Central memory CD8-positive, alpha-beta T cell (primary cell): Measurements from ENCODE around the gene MIPOL1.

Experiments
- ATAC-seq: fragments of 150-1000 bp; cut with Tn5 transposase; replicated peaks from 2 replicates; pipeline ENCODE4 v1.10.0; 2022; ENCODE audit warnings: mild to moderate bottlenecking, moderate FRiP score, moderate number of reproducible peaks; ENCODE audit not compliant: poor library complexity, severe bottlenecking; ENCODE audit errors: extremely low read depth
- DNase-seq, 2 donors: peaks; one replicate each; pipeline ENCODE4 v3.0.0; 2021; ENCODE audit warnings: low spot score in 2 of 2
- H3K27ac Mint-ChIP-seq: one replicate; pipeline ENCODE4 v1.8.0; 2022; ENCODE audit warnings: low read depth, mild to moderate bottlenecking, moderate library complexity, mixed read lengths
- H3K27me3 Mint-ChIP-seq: one replicate; pipeline ENCODE4 v1.8.0; 2022; ENCODE audit warnings: mixed read lengths
- H3K36me3 Mint-ChIP-seq: one replicate; pipeline ENCODE4 v1.8.0; 2022; ENCODE audit warnings: mild to moderate bottlenecking, moderate library complexity, mixed read lengths; ENCODE audit not compliant: insufficient read depth
- H3K4me1 Mint-ChIP-seq: one replicate; pipeline ENCODE4 v1.8.0; 2022; ENCODE audit warnings: mixed read lengths
- H3K4me3 Mint-ChIP-seq: one replicate; pipeline ENCODE4 v1.8.0; 2022; ENCODE audit warnings: mild to moderate bottlenecking, moderate library complexity, mixed read lengths
- H3K9me3 Mint-ChIP-seq: one replicate; pipeline ENCODE4 v1.8.0; 2022; ENCODE audit warnings: mixed read lengths

MIPOL1 gene

GRCh38 chr14:37600880-37601741, 403.4 kb downstream of the MIPOL1 start:
- ATAC-seq (no peak), DNase-seq (no peak)
- Mint-ChIP-seq H3K9me3 (peaks cover under 1% of the 10 kb centered on the region), H3K27me3 (peaks cover 76% of the 10 kb centered on the region), H3K36me3 (peaks cover 1% of the 10 kb centered on the region), H3K4me1 (no peaks in the 10 kb centered on the region), H3K27ac (no peak overlapping the region), H3K4me3 (no peak overlapping the region)

DNA sequence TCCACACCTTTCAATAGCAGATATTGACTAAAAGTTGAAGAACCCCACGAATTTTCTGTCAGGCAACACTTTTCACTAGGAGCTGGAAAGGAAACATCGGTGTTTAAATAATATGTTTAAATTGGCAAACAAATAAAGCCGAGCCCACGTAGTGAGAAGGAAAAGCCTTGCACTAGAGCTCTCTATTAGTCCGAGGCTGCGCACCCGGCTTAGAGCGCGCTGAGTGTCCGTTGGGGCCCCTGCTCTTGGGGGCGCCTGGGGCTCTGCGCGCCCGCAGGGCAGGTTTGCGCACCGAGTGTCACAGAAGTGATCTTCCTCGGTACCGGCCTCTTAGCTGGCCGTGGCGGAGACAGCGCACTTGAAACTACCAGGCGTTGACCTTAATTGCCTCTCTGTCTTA, 404.1 kb downstream of the MIPOL1 start:
- ATAC-seq (no peak), DNase-seq (no peak)
- Mint-ChIP-seq H3K4me3 (no peak overlapping the region), H3K36me3 (peaks cover 1% of the 10 kb centered on the region), H3K27me3 (peaks cover 68% of the 10 kb centered on the region), H3K9me3 (peaks cover 5% of the 10 kb centered on the region), H3K27ac (no peak overlapping the region), H3K4me1 (no peaks in the 10 kb centered on the region)
